Measurements from ENCODE around the gene SLC22A4.
A peak's percentile ranks its signal among the peaks of the same experiment; 100 is the strongest.

SLC22A4 gene

DNA sequence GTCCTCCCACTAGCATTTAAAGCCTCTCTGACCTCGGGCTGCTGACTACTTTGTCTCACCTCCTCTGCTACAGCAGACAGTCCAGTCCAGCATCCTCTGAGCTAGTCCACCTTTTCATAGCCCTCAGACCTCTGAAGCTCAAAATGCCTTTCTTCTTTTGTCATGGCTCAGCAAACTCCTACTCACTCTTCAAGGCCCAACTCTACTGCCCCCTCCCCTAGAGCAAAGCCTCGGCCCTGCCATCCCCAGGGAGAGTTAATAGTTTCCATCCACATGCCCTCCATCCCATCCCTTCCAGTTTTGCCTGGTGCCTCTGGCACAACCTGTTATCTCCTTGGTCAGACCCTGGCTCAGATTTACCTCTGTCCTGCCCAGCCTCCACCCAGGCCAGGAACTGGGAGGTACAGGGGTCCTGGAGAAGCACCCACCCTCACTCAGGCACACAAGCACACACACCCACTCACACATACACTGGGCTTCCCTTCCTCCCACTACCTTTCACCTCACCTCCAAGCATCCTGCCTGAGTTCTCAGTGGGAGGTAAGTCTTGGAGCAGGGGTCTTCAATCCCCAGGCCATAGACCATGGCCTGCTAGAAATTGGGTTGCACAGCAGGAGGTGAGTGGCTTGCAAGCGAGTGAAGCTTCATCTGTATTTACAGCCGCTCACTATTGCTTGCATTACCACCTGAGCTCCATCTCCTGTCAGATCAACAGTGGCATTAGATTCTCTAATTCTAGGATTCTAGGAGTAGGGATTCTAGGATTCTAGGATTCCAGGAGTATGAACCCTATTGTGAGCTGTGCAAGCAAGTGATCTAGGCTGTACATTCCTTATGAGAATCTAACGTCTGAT lies 18.6 kb upstream of the SLC22A4 start:
- no peak for DNase-seq

DNA sequence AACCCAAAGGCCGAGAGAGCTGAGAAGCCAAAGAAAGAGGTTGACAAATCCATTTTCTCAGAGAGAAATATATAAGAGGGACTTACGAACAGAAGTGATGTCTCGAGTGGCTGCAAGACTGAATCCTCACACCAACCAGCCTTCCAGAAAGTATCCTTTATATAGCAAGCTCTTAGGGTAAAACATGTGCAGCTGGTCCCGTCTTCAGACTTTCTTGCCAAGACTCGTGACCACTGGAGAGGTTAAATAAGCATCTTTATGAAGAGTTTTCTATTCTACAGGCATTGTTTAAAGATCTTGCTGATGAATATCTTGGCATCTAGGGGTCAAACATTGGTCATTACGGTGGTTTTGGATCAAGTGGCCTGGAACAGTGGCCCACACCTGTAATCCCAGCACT lies 16.9 kb upstream of the SLC22A4 start:
- DNase-seq: no peak

DNA sequence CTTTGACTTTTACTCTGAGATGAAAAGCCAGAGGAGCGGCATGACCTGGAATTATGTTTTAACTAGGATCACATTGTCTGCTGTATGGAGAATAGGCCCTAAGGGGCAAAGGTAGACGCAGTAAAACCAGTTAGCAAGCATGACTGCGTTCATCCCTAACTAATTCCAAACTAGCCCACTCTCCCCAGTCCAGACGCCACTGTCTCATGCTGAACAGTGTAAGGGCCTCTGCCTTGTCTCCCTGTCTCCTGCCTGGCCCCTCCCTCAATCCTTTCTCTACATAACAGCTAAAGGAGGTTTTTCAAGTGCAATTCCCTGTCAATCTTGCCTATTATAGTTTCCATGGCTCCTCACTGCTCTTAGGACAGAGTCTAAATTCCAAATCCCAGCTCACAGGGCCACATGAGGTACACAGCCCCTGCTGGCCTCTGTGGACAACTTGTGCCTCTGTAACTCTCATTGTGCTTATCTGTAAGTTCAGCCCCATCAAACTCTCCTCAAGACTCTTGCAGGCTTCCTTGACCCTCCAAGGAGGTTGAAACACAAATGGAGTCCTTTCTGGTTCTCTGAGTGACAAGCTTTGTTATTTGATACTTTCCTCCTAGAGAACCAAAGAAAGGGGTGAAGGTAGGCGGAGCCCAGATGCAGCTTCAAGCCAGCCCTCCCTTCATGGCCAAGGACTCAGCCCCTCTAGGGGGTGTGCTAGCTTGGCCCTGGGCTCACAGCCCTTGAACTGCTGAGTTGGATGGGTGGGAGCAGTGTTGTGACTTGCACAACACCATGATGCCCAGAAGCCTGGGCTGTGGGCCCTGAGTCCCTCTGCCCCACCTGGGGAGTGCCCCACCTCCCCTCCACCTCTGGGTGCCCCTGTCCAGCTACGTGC lies 16.0 kb upstream of the SLC22A4 start:
- DNase-seq: no peak

DNA sequence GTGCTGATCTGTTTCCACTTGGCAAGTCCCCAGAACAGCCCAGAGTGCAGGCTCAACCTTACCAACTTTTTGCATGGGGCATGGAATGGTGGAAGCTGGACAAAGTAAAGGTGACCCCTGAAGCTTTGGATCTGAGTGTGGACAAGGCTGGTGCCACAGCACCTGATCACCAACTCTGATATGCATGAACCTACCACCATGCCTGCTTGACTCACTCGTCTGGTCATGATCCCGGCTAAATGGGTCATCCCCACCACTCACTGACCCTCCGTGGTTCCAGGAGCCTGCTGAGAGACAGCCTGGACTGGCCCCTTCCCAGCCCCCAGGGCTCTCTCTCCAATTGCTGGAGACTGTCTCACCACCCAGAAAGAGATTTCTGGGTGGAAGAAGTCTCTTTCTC lies 14.4 kb upstream of the SLC22A4 start:
- no peak for DNase-seq

DNA sequence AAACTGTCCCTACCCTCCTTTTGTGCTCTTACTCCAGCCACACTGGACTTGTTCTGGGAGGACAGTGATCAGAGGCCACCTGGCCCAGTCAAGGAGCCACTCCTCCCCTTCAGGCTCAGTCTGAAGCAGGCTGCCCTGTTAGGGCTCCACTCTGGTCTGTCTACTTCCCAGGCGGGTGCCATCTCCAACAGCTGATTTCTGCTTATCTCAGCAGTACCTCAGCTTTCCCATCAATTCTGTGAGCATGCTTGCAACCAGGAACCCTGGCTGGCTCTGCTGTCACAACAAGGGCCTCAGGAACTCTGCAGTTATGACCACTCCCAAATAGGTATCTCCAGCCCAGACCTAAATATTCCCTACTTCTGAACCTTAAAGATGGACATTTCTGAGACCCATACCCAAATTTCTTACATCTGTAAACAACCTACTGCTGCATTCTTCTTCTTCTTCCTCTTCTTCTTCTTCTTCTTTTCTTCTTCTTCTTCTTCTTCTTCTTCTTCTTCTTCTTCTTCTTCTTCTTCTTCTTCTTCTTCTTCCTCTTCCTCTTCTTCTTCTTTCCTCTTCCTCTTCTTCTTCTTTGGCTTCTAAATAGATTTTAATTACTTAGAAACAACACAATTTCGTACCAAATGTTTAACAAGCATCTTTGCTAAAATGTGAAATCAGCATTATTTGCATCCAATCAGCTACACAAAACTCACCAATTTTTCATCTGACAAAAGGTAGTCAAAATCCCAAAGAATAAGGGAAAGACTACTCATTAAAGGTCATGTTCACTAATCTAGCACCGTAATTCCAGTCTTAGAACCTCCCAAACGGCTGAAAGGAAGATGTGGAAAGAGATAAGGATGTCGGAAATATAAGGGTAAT lies 13.6 kb upstream of the SLC22A4 start:
- no peak for DNase-seq

DNA sequence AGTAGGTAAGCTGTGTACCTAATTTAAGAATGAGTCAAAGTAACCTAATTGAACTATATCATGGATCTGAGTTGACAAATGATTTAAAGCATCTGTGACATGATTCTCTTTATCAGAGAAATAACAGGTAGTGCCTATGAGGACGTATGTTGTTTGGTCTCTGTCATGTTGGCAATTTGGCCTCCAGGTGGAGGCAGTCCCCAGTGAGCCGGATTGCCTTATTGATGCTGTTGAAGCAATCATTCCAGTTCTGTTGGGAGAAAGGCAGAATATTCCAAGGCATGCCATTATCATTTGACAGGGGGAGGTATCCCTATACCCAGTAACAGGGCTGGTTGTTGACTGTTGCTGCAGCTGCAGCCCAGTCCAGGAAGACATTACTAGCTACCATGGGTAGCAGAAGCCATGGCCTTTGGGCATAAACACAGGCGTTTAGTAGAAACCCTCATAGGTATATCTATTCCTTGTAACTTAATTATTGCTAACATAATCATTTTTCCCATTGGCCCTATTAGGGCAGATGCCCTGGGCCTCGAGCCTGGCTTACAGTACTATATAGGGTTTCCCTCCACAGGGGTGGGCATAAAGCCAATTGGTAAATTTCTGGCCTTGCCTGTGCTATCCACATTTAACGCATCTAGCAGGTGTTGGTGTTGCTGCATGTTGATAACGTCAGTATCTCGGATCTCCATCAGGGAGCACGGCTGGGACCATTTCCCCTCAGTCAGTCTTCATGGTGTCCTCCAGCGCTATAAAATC lies 12.2 kb upstream of the SLC22A4 start:
- DNase-seq: no peak

DNA sequence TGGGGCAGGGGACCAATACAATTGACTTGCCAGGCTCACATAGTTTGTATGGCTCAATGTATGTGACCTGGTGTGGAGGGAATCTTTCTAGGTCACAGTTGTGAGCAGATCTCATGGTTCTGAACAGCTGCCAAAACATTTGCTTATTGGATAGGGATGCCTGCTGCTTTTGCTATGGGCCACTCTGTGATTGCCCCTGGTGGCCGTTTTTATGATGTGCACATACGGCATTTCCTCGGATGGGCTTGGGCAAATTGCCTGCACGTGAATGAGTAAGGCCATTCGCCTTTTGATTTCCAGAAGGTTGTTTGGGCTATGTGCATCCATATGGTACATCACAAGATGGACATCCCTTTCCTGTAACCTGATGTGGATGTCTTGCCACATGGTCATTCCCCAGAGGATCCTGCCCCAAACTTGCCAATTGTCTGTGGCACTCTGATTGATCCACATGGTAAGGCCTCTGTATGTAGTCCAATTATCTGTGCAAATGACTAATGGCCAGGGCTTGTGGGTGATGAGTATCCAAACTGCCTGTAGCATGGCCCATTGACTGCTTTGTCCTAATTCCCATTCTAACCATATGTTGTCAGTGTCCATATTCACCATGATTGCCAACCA lies 10.7 kb upstream of the SLC22A4 start:
- no peak for DNase-seq

DNA sequence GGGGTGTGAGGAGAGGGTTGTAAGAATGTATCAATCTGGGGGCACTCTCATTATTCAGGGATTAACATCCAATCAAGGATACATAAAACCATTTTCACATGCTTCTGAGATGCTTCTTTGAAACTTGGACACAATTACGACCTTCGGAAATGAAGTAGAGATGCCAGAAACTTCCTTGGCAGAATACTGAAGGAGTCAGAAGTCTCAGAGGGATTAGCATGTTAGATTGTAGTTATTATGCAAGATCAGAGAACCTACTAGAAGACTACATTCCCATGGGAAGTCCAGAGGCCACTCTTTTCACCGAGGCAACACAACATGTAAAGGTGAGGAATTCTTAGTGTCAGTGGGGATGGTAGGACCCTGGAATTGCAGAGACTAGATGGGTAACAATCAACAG lies 5.1 kb upstream of the SLC22A4 start:
- no peak for DNase-seq

DNA sequence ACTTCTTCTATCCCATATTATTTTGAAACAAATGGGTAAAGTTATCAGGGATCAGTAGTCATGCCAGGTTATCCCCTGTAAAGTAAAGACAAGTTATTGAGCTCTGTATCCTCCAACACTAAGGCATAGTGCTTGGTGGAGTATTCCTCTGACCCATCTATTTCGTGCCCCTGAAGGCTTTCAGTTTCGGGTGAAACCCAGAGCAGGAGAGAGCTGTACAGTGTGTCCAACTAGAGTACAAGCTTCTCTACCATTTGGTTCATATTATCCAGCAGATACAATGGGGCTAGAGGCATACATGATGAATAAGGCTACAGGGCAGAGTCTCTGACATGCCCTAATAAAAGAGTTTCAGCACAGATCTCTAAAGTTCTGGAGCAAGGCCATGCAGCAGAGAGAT lies 3.2 kb upstream of the SLC22A4 start:
- DNase-seq: no peak

DNA sequence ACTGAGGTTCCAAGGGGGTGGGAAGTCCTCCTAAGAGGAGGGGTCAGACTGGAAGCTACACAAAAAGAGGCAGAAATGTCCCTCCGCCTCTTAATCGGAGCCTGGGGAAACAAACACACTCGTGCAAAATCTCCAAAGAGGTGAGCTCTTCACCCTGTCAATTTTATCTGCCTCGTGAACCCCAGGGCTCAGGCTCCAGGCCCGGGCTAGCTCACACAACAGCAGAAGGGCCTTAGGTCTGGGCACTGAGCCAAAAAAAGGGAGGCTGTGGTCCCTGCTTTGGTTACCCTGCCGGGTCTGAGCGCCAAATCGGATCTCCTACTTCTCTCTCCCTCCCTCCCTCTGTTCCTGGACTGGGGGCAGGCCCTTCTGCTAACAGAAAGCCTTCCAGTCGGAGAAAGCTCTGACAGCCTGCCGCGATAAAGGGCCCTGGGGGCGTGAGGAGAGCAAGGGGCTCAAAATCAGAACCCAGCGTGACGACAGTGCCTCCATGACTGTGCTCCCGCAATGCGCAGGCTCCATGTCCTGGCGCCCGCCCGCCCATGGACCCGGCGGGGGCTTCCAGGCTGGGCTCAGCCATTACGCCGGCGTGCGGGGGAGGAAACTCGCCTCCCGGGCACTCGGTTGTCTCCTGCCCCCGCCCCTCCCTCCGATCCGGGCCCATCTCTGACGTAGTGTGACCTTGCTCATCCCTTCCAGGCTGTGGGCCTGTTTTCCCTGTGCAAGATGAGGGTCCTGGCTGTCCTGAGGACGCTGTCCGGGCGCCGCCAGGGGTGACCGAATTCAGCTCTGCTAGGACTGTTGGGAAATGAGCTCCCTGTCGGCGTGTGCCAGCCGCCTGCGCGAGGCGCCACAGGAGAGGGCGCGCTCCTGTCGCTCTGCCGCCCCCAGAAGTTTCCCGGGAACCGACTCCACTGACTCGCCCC lies 865 bp upstream of the SLC22A4 start:
- DNase-seq: peak; percentile 73

DNA sequence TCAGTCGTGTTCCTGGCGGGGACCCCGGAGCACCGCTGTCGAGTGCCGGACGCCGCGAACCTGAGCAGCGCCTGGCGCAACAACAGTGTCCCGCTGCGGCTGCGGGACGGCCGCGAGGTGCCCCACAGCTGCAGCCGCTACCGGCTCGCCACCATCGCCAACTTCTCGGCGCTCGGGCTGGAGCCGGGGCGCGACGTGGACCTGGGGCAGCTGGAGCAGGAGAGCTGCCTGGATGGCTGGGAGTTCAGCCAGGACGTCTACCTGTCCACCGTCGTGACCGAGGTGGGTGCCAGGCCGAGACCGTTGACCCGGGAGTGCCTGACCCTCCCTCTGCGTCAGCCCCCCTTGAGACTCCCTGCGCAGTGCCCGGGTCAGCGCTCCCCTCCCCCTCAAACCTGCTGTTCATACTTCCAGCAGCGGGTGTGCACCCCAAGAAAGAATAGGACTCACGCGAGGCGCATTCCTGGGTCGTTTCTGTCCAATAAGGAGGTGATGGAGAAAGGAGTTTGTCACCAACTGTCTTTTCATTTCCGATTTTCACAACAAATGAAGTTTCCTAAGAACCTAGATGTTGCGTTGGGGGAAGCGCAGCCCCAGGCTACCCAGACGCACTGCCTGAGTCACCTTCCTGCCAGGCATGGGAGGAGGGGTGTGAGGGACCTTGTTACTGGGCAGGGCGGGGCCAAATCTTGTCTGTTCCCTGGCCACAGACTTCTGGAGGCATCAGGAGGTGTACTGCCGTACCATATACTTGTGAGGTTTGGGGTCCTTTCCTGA lies 722 bp downstream of the SLC22A4 start:
- DNase-seq: no peak

DNA sequence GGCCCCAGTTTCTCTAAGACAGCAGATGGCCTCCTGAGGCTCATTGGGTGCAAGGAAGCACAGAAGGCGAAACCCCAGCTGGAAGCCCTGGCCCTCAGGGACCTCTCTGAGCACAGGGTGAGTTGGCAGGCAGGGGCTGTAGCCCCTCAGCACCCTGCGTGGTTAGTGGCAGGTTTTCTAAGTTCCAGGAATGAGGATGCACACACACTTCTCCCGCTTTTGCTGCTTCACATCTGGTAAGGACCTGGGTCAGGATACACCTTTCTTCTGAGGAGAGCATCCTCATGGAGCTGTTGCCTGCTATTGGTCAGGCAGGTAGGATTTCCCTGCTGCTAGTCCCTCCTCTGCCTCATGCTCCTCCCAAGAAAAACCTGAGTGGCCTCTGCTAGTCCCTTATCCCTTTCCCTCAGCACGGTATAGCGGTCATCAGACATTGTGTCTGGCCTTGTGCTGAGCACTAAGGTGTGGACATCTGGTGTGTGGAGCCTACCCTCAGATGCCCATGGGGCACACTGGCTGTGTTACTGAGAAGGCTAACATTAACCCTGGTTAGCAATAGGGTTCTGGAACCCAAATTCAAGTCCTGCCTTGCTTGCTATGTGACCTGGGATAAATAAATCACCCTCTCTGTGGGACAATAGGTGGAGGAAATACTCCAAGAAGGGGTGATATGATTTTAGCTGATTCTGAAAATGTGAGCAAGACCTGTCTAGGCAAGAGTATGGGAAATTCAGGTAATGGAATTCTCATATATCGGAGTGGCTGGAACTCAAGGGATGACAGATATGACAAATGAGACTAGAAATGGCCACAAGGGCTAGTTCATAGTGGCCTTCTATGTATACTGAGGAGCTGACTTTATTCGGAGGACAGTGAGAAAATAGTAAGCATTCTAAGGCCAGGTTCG lies 1.6 kb downstream of the SLC22A4 start:
- DNase-seq: no peak

DNA sequence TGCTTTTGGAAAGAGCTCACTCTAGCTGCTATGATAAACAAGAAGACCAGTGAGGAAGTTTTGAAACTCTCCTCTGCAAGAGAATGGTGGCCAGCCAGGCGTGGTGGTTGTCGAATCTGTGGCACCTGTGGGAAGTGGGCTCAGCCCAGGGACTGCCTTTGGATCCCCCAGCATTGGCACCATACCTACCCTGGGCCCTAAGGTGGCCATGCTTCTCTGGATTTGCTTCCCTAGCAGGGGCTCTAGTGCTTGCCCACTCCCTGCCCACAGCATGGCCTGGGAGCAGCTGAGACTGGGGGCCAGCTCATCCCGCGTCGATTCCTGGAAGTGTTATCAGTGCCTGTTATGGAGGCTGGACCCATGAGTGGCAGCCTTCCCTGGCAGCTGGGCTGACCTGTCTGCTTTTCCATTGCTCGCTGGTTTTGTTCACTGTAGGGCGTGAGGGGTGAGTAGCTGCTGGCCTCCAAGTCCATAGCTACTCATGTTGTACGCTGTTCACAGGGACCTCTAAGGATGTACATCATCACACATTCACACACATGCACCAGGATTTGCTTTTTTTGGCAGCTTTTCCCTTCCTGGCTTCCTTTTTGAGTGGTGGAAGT lies 2.3 kb downstream of the SLC22A4 start:
- DNase-seq: no peak

DNA sequence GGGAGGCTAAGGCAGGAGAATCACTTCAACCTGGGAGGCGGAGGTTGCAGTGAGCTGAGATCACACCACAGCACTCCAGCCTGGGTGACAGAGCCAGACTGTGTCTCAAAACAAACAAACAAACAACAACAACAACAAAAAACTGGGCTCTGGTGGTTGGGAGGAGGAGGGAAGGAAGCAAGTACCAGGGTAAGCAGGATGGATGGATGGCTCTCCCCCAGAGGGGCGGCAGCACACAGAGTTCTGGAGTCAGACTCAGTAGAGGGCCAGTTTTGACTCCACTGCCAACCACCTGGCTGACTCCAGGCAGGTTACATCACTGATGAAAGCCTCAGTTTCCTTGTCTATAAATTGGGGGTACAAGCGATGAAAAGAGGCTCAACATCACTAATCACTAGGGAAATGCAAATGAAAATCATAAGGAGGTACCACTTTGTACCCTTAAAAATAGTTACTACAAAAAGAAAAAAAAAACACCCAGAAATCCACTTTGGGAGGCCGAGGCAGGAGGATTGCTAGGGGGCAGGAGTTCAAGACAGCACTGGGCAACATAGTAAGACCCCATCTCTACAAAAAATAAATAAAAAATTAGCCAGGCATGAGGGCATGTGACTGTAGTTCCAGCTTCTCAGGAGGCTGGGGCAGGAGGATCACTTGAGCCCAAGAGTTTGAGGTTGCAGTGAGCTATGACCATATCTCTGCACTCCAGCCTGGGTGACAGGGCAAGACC lies 3.2 kb downstream of the SLC22A4 start:
- no peak for DNase-seq

DNA sequence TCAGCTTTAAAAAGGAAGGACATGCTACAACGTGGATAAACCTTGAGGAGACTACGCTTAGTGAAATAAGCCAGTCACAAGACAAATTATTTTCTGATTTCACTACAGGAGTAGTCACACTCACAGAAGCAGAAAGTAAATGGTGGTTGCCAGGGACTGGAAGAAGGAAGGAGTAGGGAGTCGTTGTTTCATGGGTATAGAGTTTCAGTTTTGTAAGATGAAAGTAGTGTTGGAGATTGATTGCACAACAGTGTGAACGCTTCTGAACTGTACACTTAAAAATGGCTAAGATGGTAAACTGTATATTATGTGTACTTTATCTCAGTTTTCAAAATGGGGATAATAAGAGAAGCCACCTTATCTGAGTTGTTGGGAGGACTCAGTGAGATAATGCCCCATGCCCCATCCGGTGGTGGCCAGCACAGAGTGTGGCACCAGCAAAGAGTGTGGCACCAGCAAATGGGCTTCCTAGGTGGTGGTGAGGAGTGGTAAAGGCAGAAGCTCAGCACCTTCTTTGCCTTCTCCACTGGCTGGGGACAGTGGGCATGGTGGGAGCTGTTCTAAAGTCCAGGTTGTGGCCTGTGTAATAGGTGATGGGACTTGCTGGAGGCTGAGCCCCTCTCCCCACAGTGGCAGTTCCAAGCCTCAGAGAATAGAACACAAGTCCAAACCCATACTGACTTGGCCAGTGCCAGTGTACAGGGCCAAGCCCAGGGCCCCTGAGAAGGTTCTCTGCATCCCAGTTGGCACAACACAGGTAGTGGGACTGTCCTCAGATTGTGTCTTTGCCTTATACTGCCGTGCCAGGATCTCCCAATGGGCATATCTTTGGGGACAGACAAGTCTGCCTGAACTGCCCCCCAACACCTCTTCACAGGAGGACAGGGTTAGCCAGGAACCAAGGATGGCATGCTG lies 4.4 kb downstream of the SLC22A4 start:
- DNase-seq: no peak

DNA sequence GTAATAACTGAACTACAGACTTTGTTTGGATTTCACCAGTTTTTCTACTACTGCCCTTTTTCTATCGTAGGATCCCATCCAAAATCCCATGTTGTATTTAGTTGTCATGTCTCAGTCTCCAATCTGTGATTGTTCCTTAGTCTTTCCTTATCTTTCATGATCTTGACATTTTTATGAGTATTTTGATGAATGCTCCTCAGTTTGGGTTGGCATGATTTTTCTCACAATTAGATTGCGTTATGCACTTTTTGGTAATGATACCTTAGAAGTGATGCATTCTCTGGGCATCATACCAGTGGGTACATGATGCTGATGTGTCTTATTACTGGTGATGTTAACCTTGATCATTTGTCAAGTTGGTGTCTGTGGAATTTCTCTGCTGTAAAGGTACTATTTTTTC lies 5.7 kb downstream of the SLC22A4 start:
- no peak for DNase-seq
